ENCODE measurements around the gene CDX2. TPM values are rescaled to one million over a fixed set of nuclear protein-coding genes. Genes with fewer than 3 reads are reported as not detected.

The CDX2 gene
- total and polyA plus RNA-seq, 4 donors = not detected

DNA sequence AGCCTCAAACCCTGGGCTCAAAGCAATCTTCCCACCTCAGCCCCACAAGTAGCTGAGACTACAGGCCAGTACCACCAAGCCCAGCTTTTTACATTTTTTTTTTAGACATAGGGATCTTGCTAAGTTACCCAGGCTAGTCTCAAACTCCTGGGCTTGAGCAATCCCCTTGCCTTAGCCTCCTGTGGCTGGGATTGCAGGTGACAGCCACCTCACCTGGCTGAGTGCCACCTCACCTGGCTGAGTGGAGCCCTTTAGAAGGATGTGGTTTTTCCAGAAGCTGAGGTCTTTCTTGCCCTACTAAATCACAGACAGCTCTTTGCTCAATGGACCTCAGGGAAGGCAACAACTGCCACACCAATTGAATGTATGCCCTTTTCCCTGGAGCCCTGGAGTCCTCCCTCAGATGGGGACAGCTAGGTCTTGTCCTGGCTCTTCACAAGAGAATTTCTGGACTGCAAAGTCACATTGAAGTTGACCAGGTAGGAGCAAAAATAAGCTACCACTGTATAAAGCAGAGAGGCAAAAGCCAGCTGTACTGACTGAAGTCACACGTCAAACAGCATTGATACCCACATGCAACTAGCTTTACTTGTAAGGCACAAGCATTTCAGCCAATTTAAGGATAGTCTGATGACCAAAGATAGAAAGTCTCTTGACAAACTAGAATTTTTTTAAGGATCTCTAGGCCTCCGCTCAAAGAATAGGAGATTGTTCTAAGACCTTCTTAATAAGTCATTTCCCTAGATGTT lies 35.4 kb downstream of the CDX2 start:
- Histone ChIP-seq H3K9me3 (ENCODE audit: control insufficient read depth in 4 of 4, low read length in 3 of 4) (no peaks in the 10 kb centered on the region), H3K27me3 (ENCODE audit: control insufficient read depth in 4 of 4, insufficient read depth in 4 of 4, low read length in 3 of 4) (peaks cover 2 to 6% (median 4%) of the 10 kb centered on the region in 4 donors), H3K27ac (ENCODE audit: low read depth in 1 of 2, low read length in 2 of 2) (no peak overlapping the region), H3K36me3 (ENCODE audit: control insufficient read depth in 4 of 4, insufficient read depth in 3 of 4, low read depth in 1 of 4, low read length in 3 of 4) (no peaks in the 10 kb centered on the region), H3K9ac (ENCODE audit: low read depth in 1 of 2, low read length in 2 of 2) (no peak overlapping the region), H3K4me3 (ENCODE audit: low read depth in 1 of 3, low read length in 3 of 3) (no peak overlapping the region), H3K4me1 (ENCODE audit: control insufficient read depth in 4 of 4, insufficient read depth in 4 of 4, low read length in 3 of 4) (peaks cover 0 to 1% (median 0%) of the 10 kb centered on the region in 4 donors)
- DNase-seq (ENCODE audit: low spot score) = no peak
- TF ChIP-seq NR2F2 (IDR thresholded peaks at IDR 0.05) = no peak
- TF ChIP-seq YY1 (IDR thresholded peaks at IDR 0.05) = no peak
- TF ChIP-seq, protein P1, sequence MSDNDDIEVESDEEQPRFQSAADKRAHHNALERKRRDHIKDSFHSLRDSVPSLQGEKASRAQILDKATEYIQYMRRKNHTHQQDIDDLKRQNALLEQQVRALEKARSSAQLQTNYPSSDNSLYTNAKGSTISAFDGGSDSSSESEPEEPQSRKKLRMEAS (IDR thresholded peaks at IDR 0.05) = no peak
- no peak for TF ChIP-seq HNF4G (IDR thresholded peaks at IDR 0.05)
- TF ChIP-seq TAF1 (conservative IDR thresholded peaks at IDR 0.05) = no peak
- TF ChIP-seq JUND (IDR thresholded peaks at IDR 0.05) = no peak
- TF ChIP-seq, protein P2, sequence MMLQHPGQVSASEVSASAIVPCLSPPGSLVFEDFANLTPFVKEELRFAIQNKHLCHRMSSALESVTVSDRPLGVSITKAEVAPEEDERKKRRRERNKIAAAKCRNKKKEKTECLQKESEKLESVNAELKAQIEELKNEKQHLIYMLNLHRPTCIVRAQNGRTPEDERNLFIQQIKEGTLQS (IDR thresholded peaks at IDR 0.05) = no peak
- TF ChIP-seq, protein P3, sequence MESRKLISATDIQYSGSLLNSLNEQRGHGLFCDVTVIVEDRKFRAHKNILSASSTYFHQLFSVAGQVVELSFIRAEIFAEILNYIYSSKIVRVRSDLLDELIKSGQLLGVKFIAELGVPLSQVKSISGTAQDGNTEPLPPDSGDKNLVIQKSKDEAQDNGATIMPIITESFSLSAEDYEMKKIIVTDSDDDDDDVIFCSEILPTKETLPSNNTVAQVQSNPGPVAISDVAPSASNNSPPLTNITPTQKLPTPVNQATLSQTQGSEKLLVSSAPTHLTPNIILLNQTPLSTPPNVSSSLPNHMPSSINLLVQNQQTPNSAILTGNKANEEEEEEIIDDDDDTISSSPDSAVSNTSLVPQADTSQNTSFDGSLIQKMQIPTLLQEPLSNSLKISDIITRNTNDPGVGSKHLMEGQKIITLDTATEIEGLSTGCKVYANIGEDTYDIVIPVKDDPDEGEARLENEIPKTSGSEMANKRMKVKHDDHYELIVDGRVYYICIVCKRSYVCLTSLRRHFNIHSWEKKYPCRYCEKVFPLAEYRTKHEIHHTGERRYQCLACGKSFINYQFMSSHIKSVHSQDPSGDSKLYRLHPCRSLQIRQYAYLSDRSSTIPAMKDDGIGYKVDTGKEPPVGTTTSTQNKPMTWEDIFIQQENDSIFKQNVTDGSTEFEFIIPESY (IDR thresholded peaks at IDR 0.05) = no peak
- no peak for TF ChIP-seq RXRA (IDR thresholded peaks at IDR 0.05)
- TF ChIP-seq EGR1 (IDR thresholded peaks at IDR 0.05; ENCODE audit: low read depth in 2 of 2) = no peak
- no peak for TF ChIP-seq FOXA2 (IDR thresholded peaks at IDR 0.05)
- no peak for TF ChIP-seq FOXA1 (IDR thresholded peaks at IDR 0.05)
- no peak for TF ChIP-seq GABPA (IDR thresholded peaks at IDR 0.05 in 1 of 2, conservative IDR thresholded peaks at IDR 0.05 in 1 of 2)
- TF ChIP-seq, protein P4, sequence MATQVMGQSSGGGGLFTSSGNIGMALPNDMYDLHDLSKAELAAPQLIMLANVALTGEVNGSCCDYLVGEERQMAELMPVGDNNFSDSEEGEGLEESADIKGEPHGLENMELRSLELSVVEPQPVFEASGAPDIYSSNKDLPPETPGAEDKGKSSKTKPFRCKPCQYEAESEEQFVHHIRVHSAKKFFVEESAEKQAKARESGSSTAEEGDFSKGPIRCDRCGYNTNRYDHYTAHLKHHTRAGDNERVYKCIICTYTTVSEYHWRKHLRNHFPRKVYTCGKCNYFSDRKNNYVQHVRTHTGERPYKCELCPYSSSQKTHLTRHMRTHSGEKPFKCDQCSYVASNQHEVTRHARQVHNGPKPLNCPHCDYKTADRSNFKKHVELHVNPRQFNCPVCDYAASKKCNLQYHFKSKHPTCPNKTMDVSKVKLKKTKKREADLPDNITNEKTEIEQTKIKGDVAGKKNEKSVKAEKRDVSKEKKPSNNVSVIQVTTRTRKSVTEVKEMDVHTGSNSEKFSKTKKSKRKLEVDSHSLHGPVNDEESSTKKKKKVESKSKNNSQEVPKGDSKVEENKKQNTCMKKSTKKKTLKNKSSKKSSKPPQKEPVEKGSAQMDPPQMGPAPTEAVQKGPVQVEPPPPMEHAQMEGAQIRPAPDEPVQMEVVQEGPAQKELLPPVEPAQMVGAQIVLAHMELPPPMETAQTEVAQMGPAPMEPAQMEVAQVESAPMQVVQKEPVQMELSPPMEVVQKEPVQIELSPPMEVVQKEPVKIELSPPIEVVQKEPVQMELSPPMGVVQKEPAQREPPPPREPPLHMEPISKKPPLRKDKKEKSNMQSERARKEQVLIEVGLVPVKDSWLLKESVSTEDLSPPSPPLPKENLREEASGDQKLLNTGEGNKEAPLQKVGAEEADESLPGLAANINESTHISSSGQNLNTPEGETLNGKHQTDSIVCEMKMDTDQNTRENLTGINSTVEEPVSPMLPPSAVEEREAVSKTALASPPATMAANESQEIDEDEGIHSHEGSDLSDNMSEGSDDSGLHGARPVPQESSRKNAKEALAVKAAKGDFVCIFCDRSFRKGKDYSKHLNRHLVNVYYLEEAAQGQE (IDR thresholded peaks at IDR 0.05) = no peak
- TF ChIP-seq HNF4A (conservative IDR thresholded peaks at IDR 0.05) = no peak
- TF ChIP-seq, protein P5, sequence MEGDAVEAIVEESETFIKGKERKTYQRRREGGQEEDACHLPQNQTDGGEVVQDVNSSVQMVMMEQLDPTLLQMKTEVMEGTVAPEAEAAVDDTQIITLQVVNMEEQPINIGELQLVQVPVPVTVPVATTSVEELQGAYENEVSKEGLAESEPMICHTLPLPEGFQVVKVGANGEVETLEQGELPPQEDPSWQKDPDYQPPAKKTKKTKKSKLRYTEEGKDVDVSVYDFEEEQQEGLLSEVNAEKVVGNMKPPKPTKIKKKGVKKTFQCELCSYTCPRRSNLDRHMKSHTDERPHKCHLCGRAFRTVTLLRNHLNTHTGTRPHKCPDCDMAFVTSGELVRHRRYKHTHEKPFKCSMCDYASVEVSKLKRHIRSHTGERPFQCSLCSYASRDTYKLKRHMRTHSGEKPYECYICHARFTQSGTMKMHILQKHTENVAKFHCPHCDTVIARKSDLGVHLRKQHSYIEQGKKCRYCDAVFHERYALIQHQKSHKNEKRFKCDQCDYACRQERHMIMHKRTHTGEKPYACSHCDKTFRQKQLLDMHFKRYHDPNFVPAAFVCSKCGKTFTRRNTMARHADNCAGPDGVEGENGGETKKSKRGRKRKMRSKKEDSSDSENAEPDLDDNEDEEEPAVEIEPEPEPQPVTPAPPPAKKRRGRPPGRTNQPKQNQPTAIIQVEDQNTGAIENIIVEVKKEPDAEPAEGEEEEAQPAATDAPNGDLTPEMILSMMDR (IDR thresholded peaks at IDR 0.05; ENCODE audit: low read depth, low read length, missing input control) = no peak
- no peak for TF ChIP-seq SP1 (IDR thresholded peaks at IDR 0.05)
- whole genome bisulfite sequencing = 81% methylated on average over 2 of the region's 2 CpGs
